ENCODE results near the gene FOXD1.

DNA sequence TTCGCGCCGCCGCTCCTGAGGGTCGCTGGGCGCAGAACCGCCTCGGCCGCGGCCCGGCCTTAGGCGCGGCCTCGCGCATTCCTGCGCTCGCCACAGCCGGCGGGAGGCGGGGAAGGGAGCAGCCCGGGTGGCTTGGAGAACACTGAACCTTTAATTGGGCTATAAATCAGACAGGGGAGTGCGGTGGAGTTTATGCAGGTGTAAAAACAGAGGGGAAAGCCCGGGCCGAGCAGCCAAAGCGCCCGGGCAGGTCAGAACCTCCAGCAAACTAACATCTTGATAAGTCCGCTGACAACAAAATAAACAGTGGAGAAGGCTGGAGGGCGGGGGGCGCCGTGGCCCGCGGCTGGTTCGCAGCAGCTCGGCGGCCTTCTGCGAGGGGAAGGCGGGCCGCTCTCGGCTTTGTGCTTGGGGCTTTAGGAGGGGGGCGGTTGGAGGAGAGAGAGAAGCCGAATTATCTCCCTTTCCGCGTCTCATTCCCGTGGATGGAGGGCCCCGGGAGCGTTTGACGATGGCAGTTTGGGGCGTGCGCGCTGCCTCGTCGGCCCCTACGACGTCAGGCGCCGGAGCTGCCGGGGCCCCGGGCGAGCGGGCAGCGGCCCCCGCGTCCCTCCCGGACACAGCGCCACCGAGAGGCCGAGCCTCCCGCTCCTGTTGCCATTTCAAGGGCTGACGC, 11.3 kb downstream of the FOXD1 start:
- TF ChIP-seq, protein P1, sequence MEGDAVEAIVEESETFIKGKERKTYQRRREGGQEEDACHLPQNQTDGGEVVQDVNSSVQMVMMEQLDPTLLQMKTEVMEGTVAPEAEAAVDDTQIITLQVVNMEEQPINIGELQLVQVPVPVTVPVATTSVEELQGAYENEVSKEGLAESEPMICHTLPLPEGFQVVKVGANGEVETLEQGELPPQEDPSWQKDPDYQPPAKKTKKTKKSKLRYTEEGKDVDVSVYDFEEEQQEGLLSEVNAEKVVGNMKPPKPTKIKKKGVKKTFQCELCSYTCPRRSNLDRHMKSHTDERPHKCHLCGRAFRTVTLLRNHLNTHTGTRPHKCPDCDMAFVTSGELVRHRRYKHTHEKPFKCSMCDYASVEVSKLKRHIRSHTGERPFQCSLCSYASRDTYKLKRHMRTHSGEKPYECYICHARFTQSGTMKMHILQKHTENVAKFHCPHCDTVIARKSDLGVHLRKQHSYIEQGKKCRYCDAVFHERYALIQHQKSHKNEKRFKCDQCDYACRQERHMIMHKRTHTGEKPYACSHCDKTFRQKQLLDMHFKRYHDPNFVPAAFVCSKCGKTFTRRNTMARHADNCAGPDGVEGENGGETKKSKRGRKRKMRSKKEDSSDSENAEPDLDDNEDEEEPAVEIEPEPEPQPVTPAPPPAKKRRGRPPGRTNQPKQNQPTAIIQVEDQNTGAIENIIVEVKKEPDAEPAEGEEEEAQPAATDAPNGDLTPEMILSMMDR (IDR thresholded peaks at IDR 0.05): peak; percentile 90
- no peak for TF ChIP-seq ZFX (IDR thresholded peaks at IDR 0.05; ENCODE audit: borderline replicate concordance)
